GM18517 (cell line): ENCODE data around the gene ARHGAP11B.
"Not testable (repeated sequence)": the region's sequence is repeated elsewhere in the genome, so short reads cannot be mapped to it uniquely, and the experiment has no call there.

Experiments used
- ATAC-seq: cut with Tn5 transposase; IDR thresholded peaks from one replicate; pipeline ENCODE4 v1.9.1; 2021; ENCODE audit warnings: mild to moderate bottlenecking, moderate library complexity; ENCODE audit not compliant: unreplicated experiment

Gene ARHGAP11B

GRCh38 chr15:30625436-30626193 is at the start of gene ARHGAP11B:
Gene ARHGAP11B, plus strand, starts transcription at chr15:30626128.
- peak; percentile 85 for ATAC-seq

- not testable (repeated sequence) for ATAC-seq
Observed at GRCh38 chr15:30579394-30579970, 46.4 kb upstream of the ARHGAP11B start.

DNA sequence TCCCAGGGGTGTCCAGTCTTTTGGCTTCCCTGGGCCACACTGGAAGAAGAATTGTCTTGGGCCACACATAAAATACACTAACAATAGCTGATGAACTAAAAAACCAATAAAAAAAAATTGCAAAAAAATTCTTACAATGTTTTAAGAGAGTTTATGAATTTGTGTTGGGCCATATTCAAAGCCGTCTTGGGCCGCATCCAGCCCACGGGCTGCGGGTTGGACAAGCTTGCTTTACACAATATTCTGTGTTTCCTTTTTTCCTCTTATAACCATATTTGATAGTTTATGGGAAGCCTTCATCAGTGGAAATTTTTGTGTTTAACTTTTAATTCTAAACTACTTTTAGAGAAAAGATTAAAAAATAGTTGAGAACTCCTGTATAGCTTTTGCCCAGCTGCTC is 45.2 kb upstream of the ARHGAP11B start:
- ATAC-seq = not testable (repeated sequence)

- not testable (repeated sequence) for ATAC-seq
Observed at GRCh38 chr15:30598953-30599352, 27.0 kb upstream of the ARHGAP11B start.

DNA sequence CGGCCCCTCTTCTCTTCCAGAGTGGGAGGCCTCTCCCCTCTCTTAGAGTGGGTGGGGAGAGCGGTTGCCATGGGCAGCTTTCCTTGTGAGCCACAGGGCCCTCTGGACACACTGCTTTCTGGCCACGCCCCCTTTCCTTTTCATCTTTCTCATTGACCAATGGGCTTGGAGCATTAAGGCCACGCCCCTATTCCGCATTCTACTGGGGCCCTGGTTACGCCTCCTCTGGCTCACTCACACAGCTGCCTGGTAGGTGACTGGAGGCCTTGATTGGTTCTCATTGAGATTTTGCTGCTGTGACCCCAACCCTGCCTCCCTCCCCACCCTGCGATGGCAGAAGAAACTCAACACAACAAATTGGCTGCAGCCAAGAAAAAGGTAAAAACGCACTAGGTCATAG is 22.1 kb upstream of the ARHGAP11B start, which contains the start of gene GOLGA8H:
GOLGA8H (plus strand) TSS at position 233 of the 400 bp plus-strand sequence; CDS start at position 331, 98 bp downstream.
- ATAC-seq = not testable (repeated sequence)

DNA sequence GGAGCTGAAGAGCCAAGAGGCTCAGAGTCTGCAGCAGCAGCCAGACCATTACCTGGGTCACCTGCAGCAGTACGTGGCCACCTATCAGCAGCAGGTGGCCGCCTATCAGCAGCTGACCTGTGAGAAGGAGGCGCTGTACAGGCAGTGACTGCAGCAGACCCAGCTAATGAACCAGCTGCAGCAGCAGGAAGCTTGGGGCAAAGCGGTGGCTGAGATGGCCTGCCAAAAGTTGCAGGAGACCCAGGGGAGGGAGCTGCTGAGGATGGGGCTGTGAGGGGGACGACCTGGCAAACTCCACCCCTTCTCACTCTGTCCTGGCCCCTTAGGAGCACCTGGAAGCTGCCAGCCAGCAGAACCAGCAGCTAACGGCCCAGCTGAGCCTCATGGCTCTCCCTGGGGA is 13.7 kb upstream of the ARHGAP11B start:
- not testable (repeated sequence) for ATAC-seq

DNA sequence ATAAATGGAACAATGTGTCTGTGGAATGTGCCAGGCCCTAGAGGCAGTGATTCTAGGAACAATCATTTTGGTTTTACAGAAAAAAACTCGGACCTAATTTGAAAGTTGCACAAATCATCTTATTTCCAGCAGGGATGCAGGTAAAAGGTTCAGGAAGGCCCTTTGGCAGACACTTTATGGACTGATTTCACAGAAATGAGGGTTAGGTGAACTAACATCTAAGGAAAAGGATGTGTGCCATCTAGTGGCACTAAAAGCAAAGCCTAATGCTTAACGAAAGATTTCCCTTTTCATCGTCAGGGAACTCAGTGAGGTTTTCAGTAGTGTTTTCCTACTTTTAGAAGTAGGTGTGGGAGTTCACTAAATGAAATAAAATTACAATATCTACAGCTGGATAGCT is 4.6 kb upstream of the ARHGAP11B start:
- not testable (repeated sequence) for ATAC-seq

GRCh38 chr15:30626194-30626565 is 252 bp downstream of the ARHGAP11B start:
- ATAC-seq = peak; percentile 37

DNA sequence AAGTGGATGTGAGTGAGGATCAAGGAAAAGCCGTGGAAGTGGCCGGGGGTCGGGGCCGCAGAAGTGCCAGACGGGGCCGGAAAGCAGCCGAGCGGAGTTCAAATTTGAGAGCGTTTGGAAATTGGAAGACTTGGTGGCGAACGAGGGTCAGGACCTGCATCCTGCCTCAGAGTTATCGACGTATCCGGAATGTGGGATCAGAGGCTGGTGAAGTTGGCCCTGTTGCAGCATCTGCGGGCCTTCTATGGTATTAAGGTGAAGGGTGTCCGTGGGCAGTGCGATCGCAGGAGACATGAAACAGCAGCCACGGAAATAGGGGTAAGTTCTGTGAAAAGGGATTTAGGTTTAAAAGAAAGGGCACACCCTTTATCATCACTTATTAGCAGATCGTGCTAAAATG is 704 bp downstream of the ARHGAP11B start:
- not testable (repeated sequence) for ATAC-seq

DNA sequence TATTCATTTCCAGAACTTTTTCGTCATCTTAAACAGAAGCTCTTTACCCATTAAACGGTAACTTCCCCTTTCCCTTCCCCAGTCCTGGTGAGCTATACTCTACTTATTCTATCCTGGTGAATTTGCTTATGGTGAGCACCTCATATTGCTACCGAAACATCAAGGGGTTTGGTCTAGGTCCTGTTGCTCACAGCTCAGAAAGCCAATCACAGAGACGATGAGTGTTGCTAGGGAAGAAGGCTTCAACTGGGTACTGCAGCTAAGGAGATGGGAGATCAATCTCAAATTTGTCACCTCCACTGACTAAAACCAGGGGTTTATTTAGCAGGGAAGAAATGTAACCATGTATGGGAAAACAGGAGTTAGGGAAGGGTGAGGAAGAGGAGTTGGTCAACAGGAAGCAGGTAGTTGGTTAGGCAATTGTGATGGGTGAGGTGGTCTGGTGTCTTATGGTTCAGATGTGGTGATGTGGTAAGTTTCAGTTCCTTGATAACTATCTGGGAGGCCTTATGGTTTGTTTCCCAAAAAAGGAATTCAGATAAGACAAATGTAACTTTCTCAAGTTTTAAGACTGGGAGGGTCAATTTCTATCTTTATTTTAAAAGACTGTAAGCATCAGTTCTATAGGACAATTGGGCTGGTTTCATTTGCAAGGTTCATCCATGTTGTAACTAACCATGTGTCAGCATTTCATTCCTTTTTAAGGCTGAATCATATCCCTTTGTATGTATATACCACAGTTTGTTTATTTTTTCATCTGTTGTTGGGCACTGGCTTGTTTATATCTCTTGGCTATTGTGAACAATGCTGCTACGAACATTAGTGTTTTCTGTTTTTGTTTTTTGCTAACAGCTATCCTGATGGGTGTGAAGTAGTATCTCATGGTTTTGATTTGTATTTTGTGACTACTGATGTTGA is 24.3 kb downstream of the ARHGAP11B start:
- ATAC-seq = peak; percentile 66

GRCh38 chr15:30661154-30661553 is 35.2 kb downstream of the ARHGAP11B start:
- ATAC-seq = not testable (repeated sequence)

DNA sequence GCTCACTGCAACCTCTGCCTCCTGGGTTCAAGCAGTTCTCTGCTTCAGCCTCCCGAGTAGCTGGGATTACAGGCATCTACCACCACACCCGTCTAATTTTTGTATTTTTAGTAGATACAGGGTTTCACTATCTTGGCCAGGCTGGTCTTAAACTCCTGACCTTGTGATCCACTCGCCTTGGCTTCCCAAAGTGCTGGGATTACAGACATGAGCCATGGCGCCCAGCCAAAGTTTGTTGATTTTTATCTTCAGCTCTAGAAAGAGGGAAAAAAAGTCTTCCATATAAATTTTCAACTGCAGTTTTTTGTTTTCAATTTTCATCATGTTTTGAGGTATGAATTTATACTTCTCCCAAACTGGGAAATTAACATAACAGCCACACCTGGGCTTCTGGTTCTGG is 43.7 kb downstream of the ARHGAP11B start:
- ATAC-seq = not testable (repeated sequence)

DNA sequence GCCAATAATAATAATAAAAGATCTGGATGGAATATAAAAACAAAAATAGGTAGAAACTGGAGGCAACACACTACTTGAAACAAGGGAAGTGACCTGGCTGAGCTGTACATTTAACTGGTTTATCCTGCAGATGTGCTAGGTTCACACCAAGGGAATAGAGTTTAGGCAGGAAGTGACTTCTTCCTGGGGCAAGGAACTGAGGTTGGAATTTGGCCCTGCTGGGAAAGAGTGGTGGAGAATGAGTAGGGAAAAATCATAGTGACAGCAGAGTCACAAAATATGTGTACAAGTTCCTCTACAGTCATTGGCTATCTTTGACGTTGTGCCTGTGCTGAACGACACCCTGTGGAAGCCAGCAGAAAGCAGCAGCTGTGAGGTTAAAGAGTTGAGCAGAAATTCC is 44.1 kb downstream of the ARHGAP11B start:
- ATAC-seq = no peak

DNA sequence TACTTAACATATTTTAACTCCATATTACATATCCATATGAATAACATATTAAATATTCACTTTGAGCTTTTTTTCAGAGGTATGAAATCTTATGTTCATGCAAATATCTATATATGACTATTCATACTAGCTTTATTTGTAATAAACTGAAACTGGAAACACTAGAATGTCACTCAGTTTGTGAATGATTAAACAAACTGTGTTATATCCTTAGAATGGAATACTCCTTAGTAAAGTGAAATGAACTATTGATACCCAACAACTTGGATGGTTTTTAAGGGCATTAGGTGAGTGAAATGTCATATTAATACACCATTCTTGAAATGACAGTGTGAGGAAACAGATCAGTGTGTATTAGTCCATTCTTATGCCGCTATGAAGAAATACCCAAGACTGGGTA is 45.4 kb downstream of the ARHGAP11B start:
- ATAC-seq = no peak

GRCh38 chr15:30675126-30675525 is 49.2 kb downstream of the ARHGAP11B start:
- no peak for ATAC-seq

DNA sequence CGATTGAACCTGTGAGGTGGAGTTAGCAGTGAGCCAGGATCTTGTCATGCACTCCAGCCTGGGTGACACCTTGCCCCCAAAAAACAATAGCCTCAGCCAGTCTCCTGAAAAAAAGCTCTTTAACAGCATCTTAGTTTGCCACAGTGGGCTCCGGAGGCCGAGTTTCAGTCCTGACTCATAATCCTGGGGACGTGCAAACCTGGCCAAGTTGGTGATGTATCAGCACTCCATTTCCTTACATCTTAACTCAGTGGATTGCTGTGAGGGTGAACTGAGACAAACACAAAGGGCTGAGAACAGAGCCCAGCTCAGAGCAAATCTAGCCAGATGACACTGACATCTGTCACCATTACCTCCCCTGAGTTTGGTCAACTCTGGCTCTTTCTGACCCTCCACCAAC is 50.0 kb downstream of the ARHGAP11B start:
- not testable (repeated sequence) for ATAC-seq

- ATAC-seq = not testable (repeated sequence)
Observed at GRCh38 chr15:30680997-30681396, 55.1 kb downstream of the ARHGAP11B start.

GRCh38 chr15:30685709-30686285 is 59.9 kb downstream of the ARHGAP11B start:
- ATAC-seq = not testable (repeated sequence)

GRCh38 chr15:30686651-30687050 is 60.7 kb downstream of the ARHGAP11B start:
- not testable (repeated sequence) for ATAC-seq
